Measurements from ENCODE around the gene HS3ST4. TPM values are rescaled to one million over a fixed set of nuclear protein-coding genes. Genes with fewer than 3 reads are reported as not detected.

The HS3ST4 gene
- total and polyA plus RNA-seq, 2 of the 4 experiments (the other 2 are of a cell fraction), result not detected

DNA sequence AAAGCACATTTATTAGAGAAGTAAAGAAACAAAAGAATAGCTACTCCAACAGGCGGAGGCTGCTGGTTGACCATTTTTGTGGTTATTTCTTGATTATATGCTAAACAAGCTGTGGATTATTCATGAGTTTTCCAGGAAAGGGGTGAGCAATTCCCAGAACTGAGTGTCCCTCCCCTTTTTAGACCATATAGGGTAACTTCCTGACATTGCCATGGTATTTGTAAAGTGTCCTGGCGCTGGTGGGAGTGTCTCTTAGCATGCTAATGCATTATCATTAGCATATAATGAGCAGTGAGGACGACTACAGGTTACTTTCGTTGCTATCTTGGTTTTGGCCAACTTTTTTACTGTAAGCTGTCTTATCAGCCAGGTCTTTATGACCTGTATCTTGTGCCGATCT is 12.2 kb upstream of the HS3ST4 start:
- CTCF ChIA-PET, result no interaction called here
- Histone ChIP-seq H3K4me1 (ENCODE audit: control insufficient read depth, insufficient read depth, low read length) (no peaks in the 10 kb centered on the region), H2AFZ (replicated peaks; ENCODE audit: low read length, poor library complexity) (no peak overlapping the region), H4K8ac (ENCODE audit: low read depth in 2 of 2, low read length in 2 of 2) (no peak overlapping the region), H3K56ac (ENCODE audit: extremely low read depth, insufficient read depth, low read length) (no peak overlapping the region), H3K27me3 (ENCODE audit: control insufficient read depth, insufficient read depth, low read length) (no peaks in the 10 kb centered on the region), H3K23ac (ENCODE audit: low read depth, low read length) (no peak overlapping the region), H2AK5ac (ENCODE audit: low read depth, low read length) (no peak overlapping the region), H3K4me3 (ENCODE audit: insufficient read depth, low read depth, low read length) (no peak overlapping the region), H2BK20ac (ENCODE audit: low read depth, low read length) (no peak overlapping the region), H4K91ac (ENCODE audit: insufficient read depth, low read depth, low read length) (no peak overlapping the region), H3K4me2 (ENCODE audit: low read depth, low read length) (no peak overlapping the region), H2BK5ac (ENCODE audit: low read depth, low read length, poor library complexity, severe bottlenecking) (no peak overlapping the region), H3K4ac (ENCODE audit: low read depth, low read length) (no peak overlapping the region), H2BK15ac (ENCODE audit: low read depth, low read length) (no peak overlapping the region), H2AK9ac (replicated peaks; ENCODE audit: low read depth, low read length, poor library complexity) (no peak overlapping the region), H3K9ac (ENCODE audit: low read depth, low read length) (no peak overlapping the region), H3K27ac (ENCODE audit: insufficient read depth, low read length) (no peak overlapping the region), H3K36me3 (ENCODE audit: control insufficient read depth, insufficient read depth, low read length) (no peaks in the 10 kb centered on the region), H4K5ac (ENCODE audit: low read depth, low read length) (no peak overlapping the region), H3K79me1 (ENCODE audit: low read depth in 1 of 2, low read length in 2 of 2) (no peaks in the 10 kb centered on the region), H4K20me1 (ENCODE audit: insufficient read depth, low read length) (no peaks in the 10 kb centered on the region), H3K9me1 (ENCODE audit: insufficient read depth, low read length) (no peaks in the 10 kb centered on the region), H3K9me3 (ENCODE audit: control insufficient read depth, insufficient read depth, low read length) (no peaks in the 10 kb centered on the region), H3K14ac (replicated peaks; ENCODE audit: low read depth, low read length) (no peak overlapping the region), H2BK120ac (ENCODE audit: low read depth, low read length) (no peak overlapping the region), H3K18ac (ENCODE audit: low read depth, low read length) (no peak overlapping the region)
- in situ Hi-C loops (cut with MboI; ENCODE audit: low sequenced_read_pairs) (no loop called here), dilution Hi-C loops (cut with HindIII; ENCODE audit: low sequenced_read_pairs, unreplicated experiment) (no loop called here), intact Hi-C loops (cut with micrococcal nuclease) (no loop called here)
- ATAC-seq (ENCODE audit: low read depth), result no peak
- WGBS, 2 experiments (ENCODE audit: extremely low coverage in 2 of 2, insufficient read length in 1 of 2), result 80% methylated on average over 1 of the region's 5 CpGs; no CpG with 5 or more reads in 1 of the 2 experiments
- TF ChIP-seq MXI1 (IDR thresholded peaks at IDR 0.05; ENCODE audit: borderline replicate concordance, low read depth, low read length), result no peak
- no peak for TF ChIP-seq NFE2L2 (IDR thresholded peaks at IDR 0.05; ENCODE audit: low read depth, low read length)
- TF ChIP-seq MAFK (IDR thresholded peaks at IDR 0.05; ENCODE audit: low read depth, low read length), result no peak
- no peak for TF ChIP-seq BHLHE40 (IDR thresholded peaks at IDR 0.05; ENCODE audit: low read depth, low read length)
- TF ChIP-seq SMC3 (IDR thresholded peaks at IDR 0.05; ENCODE audit: low read depth, low read length), result no peak
- no peak for TF ChIP-seq CTCF (conservative IDR thresholded peaks at IDR 0.05; ENCODE audit: low read depth, low read length)
- TF ChIP-seq CEBPB (IDR thresholded peaks at IDR 0.05; ENCODE audit: low read depth, low read length), result no peak
- no TSS peak for BruUV-seq (replicated peaks)
- POLR2A ChIA-PET (ENCODE audit: unreplicated experiment), result no interaction called here
- no peak for DNase-seq

All from IMR-90 (cell line).